Iris pigment epithelial cell (primary cell): ENCODE data around the gene MAP3K13.
"Not testable (repeated sequence)": the region's sequence is repeated elsewhere in the genome, so short reads cannot be mapped to it uniquely, and the experiment has no call there.

Experiments
- DNase-seq: peaks from one replicate; pipeline ENCODE4 v3.0.0-alpha.2; 2011; ENCODE audit warnings: low read depth

Gene MAP3K13

DNA sequence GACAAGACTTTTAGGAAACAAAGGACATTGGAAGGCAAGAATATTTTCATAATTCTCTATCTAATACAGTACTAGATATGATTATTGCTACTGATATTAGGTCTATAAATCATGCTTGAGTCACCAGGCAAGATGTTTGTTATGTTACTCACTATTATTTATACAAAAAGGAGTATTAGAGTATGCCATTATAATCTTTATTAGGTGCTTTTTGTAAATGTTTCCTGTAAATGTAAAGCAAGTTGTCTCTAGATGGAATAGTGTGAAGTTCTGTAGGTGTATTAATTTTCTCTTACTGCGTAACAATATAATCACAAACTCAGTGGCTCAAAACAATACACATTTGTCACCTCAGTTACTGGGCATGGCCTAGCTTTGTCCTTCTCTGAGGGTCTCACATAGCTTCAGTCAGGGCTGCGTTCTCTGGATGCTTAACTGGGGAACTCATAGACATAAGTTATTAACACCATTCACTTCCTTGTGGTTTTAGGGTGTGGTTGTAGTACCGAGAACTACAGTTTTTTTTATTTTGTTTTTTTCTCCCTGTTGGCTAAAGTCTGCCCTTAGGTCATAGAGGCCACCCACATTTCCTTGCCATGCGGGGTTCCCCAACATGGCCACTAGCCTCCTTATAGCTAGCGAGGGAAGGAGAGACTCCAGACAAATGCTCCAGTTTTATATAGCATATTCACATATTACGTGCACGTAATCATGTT, 20.3 kb upstream of the MAP3K13 start:
- DNase-seq: no peak

GRCh38 chr3:185347399-185347798, 15.5 kb upstream of the MAP3K13 start:
- no peak for DNase-seq

- DNase-seq: no peak
These were observed 12.1 kb upstream of the MAP3K13 start for GRCh38 chr3:185350841-185351240.

DNA sequence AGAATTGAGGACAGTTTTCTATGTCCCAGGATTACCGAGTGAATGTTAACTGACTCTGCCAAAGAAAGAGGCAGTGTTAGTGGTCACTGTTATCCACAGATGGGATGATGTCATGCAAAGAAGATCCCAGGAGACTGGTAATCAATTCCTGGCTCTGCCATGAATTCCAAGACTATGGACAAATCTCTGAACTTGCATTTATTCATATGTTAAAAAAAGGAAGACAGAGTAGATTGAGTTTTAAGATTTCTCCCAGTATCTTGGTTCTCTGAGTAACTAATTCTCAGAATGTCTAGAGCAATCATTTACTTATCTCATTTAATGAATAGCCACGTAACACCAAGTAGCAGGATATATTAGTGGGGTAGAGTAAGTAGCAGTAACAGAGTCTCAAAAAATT, 11.5 kb upstream of the MAP3K13 start:
- no peak for DNase-seq

DNA sequence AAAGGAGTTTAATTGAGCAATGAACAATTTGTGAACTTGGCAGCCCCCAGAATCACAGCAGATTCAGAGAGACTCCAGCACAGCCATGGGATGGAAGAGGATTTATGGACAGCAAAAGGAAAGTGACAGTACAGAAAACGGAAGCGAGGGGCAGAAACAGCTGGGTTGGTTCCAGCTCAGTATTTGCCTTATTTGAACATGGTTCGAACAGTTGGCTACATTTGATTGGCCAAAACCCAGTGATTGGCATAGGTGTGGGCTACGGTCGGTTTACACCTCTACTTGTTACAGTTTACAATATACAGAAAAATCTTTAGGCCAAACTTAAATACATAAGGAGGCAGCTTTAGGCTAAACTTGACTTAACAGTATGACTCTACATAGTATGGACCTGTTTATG, 9.7 kb upstream of the MAP3K13 start:
- no peak for DNase-seq

GRCh38 chr3:185353823-185354614, 8.9 kb upstream of the MAP3K13 start:
- peak; percentile 42 for DNase-seq

GRCh38 chr3:185356499-185356898, 6.4 kb upstream of the MAP3K13 start:
- no peak for DNase-seq

GRCh38 chr3:185361920-185362319, 1.0 kb upstream of the MAP3K13 start:
- DNase-seq: peak; percentile 85

GRCh38 chr3:185363662-185364203, 797 bp downstream of the MAP3K13 start:
- DNase-seq: no peak

GRCh38 chr3:185365291-185366073, 2.5 kb downstream of the MAP3K13 start:
- DNase-seq: no peak

GRCh38 chr3:185366074-185366335, 3.1 kb downstream of the MAP3K13 start:
- no peak for DNase-seq

DNA sequence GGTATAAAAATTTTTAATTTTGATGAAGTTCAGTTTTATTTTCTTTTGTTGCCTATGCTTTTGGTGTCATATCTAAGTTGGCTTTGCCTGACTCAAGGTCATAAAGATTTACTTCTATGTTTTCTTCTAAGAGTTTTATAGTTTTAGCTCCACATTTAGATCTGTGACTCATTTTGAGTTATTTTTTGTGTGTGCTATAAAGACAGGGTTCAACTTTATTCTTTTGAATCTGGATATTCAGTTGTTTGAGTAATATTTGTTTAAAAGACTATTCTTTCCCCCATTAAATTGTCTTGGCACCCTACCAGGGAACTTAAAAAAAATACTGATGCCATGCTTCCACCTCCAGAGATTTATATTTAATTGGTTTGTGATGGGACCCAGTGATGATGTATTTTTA, 4.0 kb downstream of the MAP3K13 start:
- no peak for DNase-seq

GRCh38 chr3:185370349-185370748, 7.4 kb downstream of the MAP3K13 start:
- DNase-seq: not testable (repeated sequence)

DNA sequence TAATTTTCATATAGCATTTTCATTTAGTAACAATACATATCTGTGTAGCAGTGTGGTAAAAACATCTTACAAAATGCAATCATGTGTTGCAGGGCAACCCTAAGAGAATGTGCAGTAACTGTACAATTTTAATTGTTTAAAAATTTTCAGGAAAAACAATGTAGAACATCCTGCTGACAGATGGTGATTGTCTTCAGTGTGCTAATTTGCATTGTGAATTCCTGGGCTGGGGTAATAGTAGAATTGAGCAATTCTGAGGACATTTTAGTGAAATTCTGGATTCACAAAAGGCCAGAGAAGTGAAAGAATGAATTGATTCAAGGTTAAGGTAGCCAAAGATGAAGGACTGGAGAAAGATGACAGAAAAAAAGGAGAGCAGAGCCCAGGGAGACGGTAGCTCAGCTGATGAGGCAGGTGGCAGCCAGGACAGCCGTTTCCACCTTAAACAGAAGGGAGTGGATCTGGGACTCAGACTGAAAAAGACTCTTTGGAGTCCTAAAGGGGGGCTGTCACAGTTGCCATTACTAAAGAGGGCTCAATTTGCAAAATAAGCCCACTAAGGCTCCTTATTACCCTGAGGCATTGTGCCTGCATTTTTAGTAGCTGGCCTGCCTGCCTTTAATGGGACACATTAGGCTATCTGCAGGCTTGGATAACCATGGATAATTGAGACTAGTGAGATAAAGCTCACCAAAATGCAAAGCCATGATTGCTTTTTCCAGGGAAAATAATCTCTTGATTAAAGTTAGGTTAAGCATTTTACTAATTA, 8.6 kb downstream of the MAP3K13 start:
- no peak for DNase-seq

DNA sequence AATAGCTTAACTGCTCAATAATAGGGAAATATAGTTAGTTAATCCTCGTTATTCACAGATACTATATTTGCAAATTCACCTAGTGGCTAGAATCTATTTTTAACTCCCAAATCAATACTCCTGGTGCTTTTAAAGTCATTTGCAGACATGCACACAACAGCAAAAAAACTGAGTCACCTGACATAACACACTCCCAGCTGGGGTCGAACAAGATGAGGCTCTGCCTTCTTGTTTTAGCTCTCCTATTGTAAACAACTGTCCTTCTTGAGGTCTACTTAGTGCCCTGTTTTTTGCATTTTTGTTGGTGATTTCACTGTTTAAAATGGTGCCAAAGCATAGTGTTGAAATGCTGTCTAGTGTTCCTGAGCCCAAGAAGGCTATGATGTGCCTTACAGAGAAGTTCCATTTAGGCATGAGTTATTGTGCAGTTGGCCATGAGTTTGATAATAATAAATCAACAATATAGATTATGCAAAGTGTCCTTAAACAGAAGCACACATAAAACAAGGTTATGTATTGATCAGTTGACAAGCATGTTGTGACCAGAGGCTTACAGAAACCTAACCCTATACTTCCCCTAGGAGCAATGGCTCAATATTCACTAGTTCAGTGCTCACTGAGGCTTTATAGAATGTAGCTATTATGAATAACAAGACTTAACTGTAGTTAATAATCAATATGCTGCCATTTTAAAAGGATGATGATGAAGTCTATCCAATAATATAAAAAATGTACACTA, 18.6 kb downstream of the MAP3K13 start:
- no peak for DNase-seq

- DNase-seq: no peak
These were observed 19.2 kb downstream of the MAP3K13 start for GRCh38 chr3:185382154-185382553.

DNA sequence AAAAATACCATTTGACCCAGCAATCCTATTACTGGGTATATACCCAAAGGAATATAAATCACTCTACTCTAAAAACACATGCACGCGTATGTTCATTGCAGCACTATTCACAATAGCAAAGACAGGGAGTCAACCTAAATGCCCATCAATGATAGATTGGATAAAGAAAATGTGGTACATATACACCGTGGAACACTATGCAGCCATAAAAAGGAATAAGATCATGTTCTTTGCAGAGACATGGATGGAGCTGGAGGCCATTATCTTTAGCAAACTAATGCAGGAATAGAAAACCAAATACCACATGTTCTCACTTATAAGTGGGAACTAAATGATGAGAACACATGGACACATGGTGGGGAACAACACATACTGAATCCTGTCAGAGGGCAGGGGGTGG, 23.6 kb downstream of the MAP3K13 start:
- DNase-seq: not testable (repeated sequence)

- DNase-seq: no peak
These were observed 24.7 kb downstream of the MAP3K13 start for GRCh38 chr3:185387646-185388045.

- DNase-seq: no peak
These were observed 30.1 kb downstream of the MAP3K13 start for GRCh38 chr3:185393055-185393454.

DNA sequence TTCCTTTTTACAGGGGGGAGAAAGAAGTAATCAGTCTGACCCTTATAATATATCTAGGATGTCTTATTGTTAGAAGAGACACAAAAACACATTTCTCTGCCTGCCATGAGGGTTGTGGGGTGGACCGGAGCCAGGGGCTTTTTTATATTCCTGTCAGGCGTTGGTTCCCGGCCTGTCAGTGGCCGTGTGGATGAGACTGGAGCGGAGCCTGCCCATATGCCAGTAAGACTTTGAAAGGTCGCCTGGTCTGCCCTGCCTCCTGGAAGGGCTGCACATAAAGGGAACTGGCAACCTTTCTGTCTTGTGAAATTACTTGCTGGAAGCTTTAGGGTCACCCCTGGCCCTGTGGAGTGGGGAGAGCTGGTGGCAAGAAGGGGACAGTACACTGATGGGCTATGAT, 34.7 kb downstream of the MAP3K13 start:
- no peak for DNase-seq
